GM19351 (cell line): ENCODE data around the gene SLC37A3.
"Not testable (repeated sequence)": the region's sequence is repeated elsewhere in the genome, so short reads cannot be mapped to it uniquely, and the experiment has no call there.

ENCODE experiments used
- ATAC-seq: cut with Tn5 transposase; IDR thresholded peaks from one replicate; pipeline ENCODE4 v1.9.1; 2021; ENCODE audit warnings: mild to moderate bottlenecking, moderate library complexity; ENCODE audit not compliant: unreplicated experiment

SLC37A3 gene

DNA sequence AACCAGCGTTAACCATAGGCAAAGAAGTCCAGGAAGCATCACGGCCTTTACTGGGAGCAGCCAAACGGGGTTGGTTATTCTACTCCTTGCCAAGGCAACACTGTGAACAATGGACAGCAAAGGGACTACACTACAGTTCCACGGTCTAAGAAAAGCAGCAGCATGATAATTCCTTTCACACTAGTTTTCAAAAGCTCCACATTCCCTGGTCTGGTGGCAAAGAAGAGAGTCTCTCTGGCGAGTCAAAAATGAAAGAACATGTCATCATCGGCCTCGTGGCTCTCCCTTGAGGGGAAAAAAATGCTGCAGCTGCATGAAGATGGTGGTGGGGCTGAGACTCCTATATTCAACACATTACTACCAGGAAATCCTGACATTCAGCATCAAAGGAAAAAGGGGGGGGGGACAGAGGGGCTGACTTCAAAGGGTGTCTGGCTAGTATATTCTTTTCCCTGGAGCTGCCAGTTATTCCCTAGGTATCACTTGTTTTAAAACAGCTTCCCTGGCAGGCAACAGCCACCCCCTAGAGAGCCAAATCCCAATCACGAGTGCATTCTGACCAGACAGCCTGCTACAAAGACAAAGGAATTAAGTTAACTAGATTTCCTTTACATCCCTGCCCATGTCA is 49.1 kb downstream of the SLC37A3 start:
- ATAC-seq, result no peak

DNA sequence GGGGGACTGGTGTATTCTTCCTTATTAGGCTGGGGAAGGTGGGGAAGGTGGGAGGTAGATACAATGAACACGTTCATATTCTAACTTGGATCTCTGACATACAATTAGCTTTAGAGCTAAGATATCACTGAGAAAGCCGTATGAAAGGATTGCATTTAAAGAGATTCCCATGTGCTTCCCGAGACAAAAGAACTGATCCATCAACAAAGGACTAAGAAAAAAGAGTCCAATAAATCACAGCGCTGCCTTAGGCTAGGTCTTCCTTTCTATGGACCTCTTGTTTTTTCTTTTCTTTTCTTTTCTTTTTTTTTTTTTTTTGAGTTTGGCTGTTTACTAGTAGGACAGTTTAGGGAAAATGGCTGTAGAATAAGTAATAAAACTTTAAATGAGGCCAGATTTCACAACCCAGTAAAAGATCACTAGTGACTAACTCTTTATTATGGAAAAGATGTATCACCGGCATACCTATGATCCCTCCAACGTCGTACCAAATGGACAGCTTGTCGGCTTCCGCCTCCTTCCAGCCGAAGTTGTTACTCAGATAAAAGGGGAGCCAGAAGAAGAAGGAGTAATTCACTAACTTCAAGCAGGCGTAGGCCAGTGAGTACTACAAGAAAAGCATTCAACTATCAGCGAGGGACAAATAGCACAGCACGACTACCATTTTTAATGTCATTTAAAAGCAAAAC is 50.0 kb downstream of the SLC37A3 start:
- no peak for ATAC-seq

DNA sequence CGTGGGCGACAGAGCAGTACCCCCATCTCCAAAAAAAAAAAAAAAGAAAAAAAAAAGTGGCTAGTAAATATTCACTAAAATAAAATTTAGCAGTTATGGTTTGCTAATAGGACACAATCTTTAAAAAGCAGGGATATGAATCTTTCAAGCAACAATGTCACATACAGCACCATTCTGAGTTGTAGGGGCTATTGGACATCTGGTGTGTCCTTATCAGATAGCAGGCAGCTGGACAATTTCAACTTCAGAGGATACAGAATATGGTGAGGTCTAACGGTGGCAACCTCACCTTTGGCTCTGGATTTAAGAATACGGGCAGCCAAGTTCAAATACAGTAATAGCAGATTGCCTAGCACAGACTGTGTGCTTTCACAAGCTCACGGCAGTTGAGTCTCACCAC is 51.1 kb downstream of the SLC37A3 start:
- no peak for ATAC-seq

DNA sequence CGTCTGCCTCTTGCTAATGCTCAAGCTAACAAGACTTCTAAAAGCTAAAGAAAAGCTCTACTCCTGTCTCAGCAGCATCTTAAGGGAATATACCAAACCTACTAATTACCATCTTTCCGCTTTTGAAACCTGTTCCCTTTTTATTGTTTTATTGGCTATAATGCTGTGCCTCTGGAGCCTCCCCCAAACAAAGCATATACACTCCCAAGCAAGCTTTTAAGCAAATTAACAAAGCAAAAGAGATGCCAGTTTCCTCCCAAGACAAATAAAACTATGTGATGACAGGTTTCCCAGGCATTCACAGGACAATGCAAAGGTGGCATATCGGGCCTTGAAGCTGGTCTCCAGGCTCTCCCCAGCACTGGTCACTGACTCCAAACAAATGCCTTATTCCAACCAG is 52.9 kb downstream of the SLC37A3 start:
- no peak for ATAC-seq

DNA sequence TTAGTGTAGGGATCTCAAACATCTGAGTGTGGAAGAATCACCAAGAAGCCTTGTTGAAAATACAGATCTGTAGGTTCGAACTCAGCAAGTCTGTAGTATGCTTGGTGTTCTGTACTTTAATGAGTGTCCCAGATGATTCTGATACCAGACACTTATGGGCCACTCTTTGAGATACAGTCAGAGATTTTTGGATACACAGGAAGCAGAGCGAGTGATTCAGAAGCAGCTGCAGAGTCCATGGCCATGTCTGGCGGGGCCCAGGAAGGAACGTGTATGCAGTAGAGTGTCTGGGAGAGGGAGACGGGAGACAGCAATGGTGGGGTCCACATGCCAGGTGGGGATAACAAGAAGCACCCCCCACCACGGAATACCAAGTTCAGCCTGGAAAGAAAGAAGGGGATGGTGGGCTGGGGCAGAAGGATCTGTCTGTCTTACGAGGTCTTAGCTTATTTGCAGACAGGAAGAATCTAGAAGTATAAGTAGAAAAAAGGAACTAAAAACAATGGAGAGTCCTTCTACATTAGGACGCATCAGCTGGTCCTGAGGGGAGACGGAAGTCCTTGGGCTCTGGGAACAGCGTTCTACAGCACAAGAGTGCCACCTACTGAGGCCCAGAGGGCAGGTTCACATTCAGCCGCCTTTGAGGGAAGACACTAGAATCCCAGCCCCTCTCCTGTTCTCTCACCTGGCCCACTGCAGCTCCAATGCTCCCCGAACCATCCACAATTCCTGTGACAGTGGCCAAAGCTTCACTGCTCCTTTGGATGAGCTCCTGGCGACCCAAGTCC is 55.4 kb downstream of the SLC37A3 start:
- ATAC-seq, result no peak

DNA sequence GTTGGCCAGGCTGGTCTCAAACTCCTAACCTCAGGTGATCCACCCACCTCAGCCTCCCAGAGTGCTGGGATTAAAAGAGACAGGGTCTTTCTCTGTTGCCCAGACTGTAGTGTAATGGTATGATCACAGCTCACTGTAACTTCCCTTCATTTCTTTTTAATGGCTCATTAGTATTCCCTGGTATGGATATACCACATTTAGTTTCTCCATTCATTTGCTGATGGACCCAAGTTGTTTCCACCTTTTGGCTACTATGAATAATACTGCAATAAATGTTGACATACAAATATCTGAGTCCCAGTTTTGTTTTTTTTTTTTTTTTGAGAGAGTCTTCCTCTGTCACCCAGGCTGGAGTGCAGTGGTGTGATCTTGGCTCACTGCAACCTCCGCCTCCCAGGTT is 59.4 kb downstream of the SLC37A3 start:
- not testable (repeated sequence) for ATAC-seq

DNA sequence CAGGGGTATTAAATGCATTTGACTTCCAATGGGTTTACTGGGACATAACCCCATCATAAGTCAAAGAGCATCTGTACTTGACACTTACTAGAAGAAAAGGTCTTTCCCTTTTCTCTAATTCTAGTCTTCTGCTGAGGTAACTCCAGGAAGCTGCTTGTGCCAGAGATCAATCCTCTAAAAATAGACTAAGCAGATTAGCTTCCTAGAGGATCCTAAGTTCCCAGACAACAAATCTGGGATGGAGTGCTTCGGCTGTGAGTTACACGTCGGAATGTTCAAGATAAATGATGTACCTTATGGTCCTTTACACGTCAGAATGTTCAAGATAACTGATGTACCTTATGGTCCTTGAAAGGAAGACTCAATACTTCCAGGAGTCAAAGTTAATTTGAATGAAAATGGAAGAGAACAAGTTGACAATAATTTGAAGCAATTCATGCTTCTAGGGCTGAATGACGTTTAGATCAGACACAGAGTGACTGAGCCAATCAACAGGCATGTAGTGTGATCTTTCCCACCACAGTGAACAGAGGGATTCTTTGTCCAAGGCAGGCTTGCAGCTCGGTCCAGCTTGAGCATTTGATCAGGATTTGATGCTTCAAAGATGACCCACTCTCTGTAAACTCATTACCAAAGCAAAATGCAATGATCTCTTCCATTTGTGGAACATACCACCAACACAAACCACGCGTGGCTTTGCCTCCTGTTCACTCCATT is 63.8 kb downstream of the SLC37A3 start:
- ATAC-seq, result no peak

DNA sequence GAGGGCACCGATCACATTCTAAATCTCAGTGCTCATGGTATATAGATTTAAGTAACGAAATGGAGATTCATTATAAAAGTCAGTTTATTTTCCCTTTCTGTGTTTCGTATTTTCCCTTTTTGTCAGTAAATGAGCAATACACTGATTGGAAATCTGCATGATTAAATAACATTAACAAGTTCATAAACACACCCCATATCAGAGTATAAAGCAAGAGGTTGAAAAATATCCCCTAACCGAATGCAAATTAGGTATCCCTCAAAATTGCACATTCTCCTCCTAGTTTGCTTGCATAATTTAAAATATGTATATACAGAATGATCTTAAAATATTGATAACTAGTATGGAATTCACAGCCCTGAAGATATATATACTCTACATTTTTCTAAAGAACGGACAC is 64.6 kb downstream of the SLC37A3 start:
- no peak for ATAC-seq

DNA sequence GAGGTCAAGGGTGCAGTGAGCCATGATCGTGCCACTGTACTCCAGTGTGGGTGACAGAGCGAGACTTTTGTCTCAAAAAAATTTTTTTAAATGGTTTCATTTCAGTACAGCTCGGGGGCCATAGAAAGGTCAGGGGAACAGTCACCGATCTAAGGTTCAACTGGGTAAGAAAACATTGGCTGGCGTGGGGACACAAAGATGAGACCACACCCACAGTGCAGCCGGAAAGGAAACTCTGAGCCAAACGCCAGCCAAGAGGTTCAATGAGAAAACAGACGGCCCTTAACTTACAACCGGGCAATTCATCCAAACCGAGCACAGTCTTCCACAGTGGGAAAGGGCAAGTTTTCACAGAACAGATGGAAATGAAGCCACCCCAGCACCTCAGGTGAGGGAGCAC is 65.1 kb downstream of the SLC37A3 start:
- ATAC-seq, result no peak

DNA sequence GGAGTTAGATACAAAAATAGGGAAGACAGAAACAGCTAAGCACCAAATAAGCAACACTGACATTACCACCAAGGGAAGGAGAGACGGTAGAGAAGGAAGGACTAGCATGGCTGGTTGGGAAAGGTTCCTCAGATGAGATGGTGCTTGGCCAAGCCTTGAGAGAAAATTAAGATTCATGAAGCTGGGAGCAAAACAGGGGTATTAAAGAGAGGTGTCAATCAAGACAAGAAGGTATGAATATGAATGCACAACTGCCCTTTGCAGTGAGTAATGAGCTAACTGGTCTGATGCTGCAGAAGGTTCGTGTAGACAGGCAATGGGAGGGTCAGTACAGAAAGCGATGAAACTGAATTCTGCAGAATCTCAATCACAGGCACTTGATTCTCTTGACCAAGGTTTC is 67.7 kb downstream of the SLC37A3 start:
- no peak for ATAC-seq

DNA sequence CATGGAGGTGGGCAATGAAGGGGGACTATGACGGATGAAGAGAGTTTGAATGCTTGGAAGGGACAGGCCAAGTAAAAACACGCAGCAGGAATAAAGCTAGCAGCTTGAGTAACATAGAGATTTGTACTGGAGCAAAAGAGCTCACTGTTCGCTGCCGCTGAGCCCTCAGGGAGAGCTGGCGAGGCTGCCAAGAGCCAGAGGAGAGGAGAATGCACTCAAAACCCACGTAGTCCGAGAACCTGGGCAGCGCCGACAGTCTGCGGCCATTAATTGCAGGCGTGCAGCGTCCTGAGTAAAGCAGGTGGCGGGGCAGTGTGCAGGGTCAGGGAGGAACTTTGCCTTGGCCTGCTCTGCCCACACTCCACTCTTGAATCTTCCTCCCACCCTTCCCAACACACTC is 68.2 kb downstream of the SLC37A3 start:
- no peak for ATAC-seq

DNA sequence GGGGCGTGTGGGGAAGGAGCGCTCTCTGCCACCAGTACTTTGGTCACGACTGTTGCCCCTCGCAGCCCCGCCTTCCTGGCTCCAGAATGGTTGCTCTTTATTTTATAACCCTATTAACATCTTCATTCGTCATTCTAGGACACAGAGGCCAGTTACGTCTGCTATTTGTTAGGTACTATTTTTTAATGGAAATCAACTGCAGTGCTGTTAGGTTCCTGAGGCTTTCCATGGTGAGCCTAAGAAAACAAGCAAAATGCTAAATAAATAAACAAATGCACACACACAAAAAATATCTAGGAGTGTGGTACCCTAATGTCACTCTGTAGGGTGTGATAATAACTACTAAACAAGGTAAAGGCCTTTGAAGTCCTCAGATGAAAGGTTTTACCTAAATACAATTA is 71.1 kb downstream of the SLC37A3 start:
- ATAC-seq, result no peak

DNA sequence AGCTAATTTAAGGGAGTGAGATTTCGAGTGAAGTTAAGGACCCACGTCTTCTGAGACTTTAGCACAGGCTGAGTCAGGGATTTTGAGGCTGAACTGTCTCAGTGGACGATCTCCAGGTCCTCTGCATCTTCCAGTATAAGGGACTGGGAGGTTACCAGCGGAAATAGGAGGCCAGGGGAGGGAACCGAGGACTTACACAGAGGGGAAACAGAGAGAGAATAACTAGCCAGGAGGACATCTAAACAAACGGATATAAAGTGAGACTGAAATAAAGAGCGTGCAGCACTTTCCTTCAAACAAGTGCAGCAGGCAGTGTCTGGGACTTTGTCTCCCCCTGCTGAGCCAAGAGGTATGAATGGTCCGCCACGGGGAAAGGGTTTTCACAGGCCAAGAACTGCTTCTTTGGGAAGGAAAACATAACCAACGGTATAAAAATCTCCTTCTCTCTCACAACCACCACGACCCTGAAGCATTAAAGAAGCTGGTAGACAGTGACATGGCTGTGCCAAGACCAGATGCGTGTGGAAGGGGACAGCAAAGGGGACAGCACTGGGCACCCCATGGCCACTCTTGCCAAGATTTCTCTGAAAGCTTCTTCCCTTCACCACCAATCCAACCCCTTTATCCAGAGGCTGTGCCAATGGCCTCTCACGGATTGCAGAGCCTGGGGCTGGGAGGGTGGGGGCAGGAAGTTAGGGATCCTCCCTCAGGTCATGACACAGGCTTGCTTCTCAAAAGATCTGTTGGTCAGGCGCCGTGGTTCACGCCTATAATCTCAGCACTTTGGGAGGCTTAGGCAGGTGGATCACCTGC is 72.0 kb downstream of the SLC37A3 start:
- ATAC-seq, result no peak

DNA sequence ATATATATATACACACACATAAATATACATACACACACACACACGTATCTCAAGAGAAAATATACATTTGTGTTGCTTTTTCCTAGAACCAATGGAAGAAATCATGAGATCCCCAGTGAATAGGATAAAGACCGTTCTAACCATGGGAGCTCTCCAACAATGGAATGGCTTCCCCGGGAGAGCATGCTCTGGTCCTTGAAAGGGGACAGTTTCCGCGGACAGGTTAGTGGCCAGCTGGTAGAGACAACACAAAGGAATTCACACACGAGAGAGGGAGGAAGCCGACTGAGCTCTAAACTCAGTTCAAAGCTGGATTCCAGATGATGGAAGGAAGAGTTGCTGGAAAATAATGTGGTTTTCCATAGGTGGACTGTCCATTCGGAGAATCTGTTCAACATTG is 72.7 kb downstream of the SLC37A3 start:
- no peak for ATAC-seq

DNA sequence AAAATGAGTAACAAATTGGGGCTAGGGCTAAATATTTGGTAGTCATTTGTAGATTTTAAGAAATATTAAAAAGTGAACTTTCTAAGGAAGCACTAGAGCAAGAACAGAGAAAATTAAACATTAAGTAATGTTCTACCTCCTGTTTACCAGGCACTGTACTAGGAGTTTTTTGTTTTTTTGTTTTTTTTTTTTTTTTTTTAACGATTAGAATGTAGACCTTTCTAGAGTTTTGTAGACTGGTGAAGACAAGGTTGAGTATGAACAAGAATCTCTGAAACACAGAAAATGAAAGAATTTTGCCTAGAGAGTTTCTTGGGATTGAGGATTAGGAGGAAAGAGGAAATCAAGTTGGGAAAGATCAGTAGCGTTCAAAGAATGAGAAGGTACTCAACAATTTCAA is 73.6 kb downstream of the SLC37A3 start:
- no peak for ATAC-seq

DNA sequence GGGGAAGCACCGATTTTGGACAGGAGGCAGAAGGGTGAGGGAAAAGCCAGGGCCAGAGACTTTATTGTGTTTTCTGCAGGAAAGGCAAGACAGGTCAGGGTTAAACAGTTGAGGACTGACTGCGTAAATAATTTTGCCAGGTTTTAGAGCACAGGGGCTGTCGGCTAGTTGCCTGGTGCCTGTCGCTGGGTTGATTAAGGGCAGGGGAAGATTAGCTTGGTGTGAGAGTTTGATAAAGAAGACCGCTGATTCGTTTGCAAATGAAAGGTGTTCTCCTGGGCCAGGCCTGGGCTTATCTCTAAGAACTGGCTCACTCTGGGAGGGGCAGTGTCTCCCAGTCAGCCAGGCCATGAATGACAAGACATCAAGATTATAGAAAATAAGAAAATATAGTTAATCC is 75.6 kb downstream of the SLC37A3 start:
- ATAC-seq, result no peak

DNA sequence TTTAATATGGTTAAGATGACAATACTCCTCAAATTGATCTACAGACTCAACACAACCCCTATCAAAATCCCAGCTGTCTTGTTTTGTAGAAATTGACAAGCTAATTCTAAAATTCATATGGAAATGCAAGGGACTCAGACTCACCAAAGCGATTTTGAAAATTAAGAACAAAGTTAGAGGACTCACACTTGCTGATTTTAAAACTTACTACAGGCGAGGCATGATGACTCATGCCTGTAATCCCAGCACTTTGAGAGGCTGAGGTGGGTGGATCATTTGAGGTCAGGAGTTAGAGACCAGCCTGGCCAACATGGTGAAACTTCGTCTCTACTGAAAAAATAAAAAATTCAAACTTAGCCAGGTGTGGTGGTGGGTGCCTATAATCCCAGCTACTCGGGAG is 78.3 kb downstream of the SLC37A3 start:
- ATAC-seq, result not testable (repeated sequence)

DNA sequence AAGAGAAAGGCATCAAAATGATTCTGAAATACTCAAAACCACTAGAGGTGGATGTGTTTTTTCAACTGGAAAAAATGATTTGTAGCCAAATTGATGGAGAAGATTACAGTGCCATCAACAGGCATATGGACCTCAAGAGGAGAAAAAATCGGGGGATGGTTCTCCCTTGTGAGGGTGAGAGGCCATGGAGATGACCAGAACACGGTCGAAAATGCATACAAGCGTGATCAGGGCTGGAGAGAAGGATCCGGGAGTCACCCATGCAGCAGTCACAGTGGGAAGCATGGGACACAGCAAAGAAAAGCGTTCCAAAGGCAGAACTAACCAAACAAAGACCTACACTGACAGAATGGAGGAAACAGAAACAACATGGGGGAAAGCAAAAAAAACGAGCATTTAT is 80.3 kb downstream of the SLC37A3 start:
- ATAC-seq, result no peak

DNA sequence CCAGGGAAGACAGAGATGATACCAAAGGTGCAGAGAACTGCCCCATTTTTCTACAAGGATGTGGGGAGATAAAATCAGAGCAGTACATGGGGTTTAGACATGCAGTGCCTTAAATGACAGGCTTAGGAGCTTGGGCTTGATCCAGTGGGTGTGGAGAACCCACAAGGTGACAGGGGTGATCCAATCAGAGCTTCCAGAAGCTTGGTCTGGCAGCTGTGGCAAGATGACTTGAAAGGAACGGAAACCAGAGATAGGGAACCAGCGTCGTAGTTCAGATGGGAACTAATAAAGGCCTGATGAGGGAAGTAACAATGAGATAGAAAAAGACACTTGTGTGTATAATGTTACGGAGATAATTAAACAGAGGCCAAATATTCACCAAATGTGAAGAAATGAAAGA is 80.7 kb downstream of the SLC37A3 start:
- no peak for ATAC-seq

DNA sequence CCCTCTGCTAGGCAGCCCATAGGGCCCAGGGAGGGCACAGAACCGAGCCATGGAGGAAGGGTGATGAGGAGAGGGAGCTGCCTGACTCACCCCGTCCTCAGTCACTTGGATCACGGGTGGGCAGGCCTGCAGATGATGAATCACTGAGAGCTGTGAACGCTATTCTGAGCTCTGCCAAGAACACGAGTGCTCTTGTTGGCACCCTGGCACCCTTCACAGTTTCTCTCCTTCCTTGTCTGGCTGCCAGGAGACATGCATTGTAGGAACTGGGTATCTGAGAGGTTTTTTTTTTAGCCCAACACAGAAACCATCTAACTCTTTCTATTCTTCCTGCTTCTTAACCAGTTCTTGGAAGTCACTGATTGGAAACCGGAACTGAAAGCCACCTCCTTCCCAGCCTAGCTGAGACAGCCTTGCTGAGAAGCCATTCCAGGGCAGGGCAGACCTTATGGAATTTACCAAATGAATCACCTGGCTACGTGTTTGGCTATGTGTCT is 82.1 kb downstream of the SLC37A3 start:
- ATAC-seq, result no peak
